K562 (cell line): ENCODE measurements around the gene SRGAP3. TPM values are rescaled to one million over a fixed set of nuclear protein-coding genes. Genes with fewer than 3 reads are reported as not detected.

Experiments used
- ATAC-seq: fragments of 200-7000 bp; cut with Tn5 transposase; 3 replicates; pipeline ENCODE4 v1.9.1; 2020; ENCODE audit warnings: moderate library complexity
- BruUV-seq: library from RNA; stranded (reverse); fragments of 400-500 nt; replicated peaks from 2 replicates; lab custom pipeline; 2021; lab: Mats Ljungman, UMichigan
- CTCF ChIA-PET: fragments of 300-600 bp; formaldehyde crosslinking; extraction: SDS; loops from one replicate; lab custom pipeline; 2021; ENCODE audit warnings: low intra/inter-chr PET ratio; lab: Yijun Ruan, JAX
- POLR2A ChIA-PET: fragments of 300-600, 350-650 bp; sonication (Branson Sonifier 250); formaldehyde crosslinking; extraction: SDS; loops from one replicate; lab custom pipeline; 2021; ENCODE audit warnings: antibody characterized with exemption, inconsistent platforms; lab: Yijun Ruan, JAX
- DNase-seq, 4 experiments: peaks; one replicate each; pipeline versions ENCODE4 v3.0.0 to v3.0.0-alpha.2; 2011 to 2018; ENCODE audit warnings: low spot score in 3 of 4, mixed read lengths in 3 of 4; ENCODE audit errors: extremely low read depth in 1 of 4
- FAIRE-seq: peaks from 2 replicates; lab custom pipeline; 2011; peaks lifted over from hg19 to GRCh38; lab: Jason Lieb, UNC
- H2AFZ ChIP-seq: 2 replicates; pipeline ENCODE4 v1.6.0; 2011; ENCODE audit warnings: low read depth, low read length, control low read depth, inconsistent platforms
- H3K27ac ChIP-seq: fragments of 200-600 bp; 3 replicates; pipeline ENCODE4 v1.8.0; 2011; ENCODE audit warnings: low read depth, mild to moderate bottlenecking, control low read depth, inconsistent platforms, low read length, moderate library complexity, mixed read lengths; ENCODE audit errors: extremely low read depth
- H3K27me3 ChIP-seq, 2 experiments: fragments of 300-600 bp in 1 of 2; 2 replicates in 1 of 2; 3 replicates in 1 of 2; pipeline versions ENCODE4 v1.6.0 to v1.8.0; 2011; ENCODE audit warnings: inconsistent platforms in 2 of 2, low read length in 2 of 2, mild to moderate bottlenecking in 1 of 2, mixed read lengths in 1 of 2, moderate library complexity in 1 of 2; ENCODE audit not compliant: control insufficient read depth in 2 of 2, insufficient read depth in 2 of 2
- H3K36me3 ChIP-seq: fragments of 300-600 bp; 3 replicates; pipeline ENCODE4 v1.8.0; 2011; ENCODE audit warnings: mild to moderate bottlenecking, low read length, inconsistent platforms; ENCODE audit not compliant: control insufficient read depth, insufficient read depth
- H3K4me1 ChIP-seq, 2 experiments: fragments of 200-600 bp in 1 of 2; replicated peaks in 1 of 2; 2 replicates in 1 of 2; 3 replicates in 1 of 2; pipeline versions ENCODE4 v1.5.1 to v1.8.0; 2011; ENCODE audit warnings: inconsistent platforms in 2 of 2, low read length in 2 of 2, mild to moderate bottlenecking in 1 of 2, mixed read lengths in 1 of 2, moderate library complexity in 1 of 2; ENCODE audit not compliant: control insufficient read depth in 2 of 2, insufficient read depth in 2 of 2
- H3K4me2 ChIP-seq: 2 replicates; pipeline ENCODE4 v1.6.1; 2011; ENCODE audit warnings: low read length, control low read depth, inconsistent platforms, mixed read lengths; ENCODE audit not compliant: insufficient read depth
- H3K4me3 ChIP-seq: fragments of 200-600 bp; sonication (generic), shearing (Covaris generic); 2 replicates; pipeline ENCODE4 v1.5.1; 2016; ENCODE audit warnings: control low read depth, inconsistent platforms
- H3K79me2 ChIP-seq: fragments of 200-600 bp; 3 replicates; pipeline ENCODE4 v1.8.0; 2011; ENCODE audit warnings: low read length, inconsistent platforms; ENCODE audit not compliant: control insufficient read depth, insufficient read depth
- H3K9ac ChIP-seq, 2 experiments: 2 replicates each; pipeline versions ENCODE4 v1.6.0 to v1.6.1; 2011; ENCODE audit warnings: low read depth in 2 of 2, low read length in 2 of 2, control low read depth in 1 of 2, inconsistent platforms in 1 of 2, mild to moderate bottlenecking in 1 of 2, mixed read lengths in 1 of 2; ENCODE audit not compliant: insufficient read depth in 1 of 2
- H3K9me1 ChIP-seq: one replicate; pipeline ENCODE4 v1.6.0; 2011; ENCODE audit warnings: inconsistent platforms, mild to moderate bottlenecking, low read length, moderate library complexity; ENCODE audit not compliant: control insufficient read depth, insufficient read depth
- H3K9me3 ChIP-seq: replicated peaks from 2 replicates; pipeline ENCODE4 v1.5.1; 2011; ENCODE audit warnings: low read depth, low read length, inconsistent platforms; ENCODE audit not compliant: control insufficient read depth, insufficient read depth
- H4K20me1 ChIP-seq: replicated peaks from 2 replicates; pipeline ENCODE4 v1.6.1; 2011; ENCODE audit warnings: low read length, inconsistent platforms, mixed read lengths; ENCODE audit not compliant: control insufficient read depth, insufficient read depth
- ARNT ChIP-seq, 2 experiments: fragments of 450-650 bp; IDR thresholded peaks; 2 replicates each; pipeline ENCODE4 v1.6.1; 2016; ENCODE audit warnings: mild to moderate bottlenecking in 1 of 2
- CEBPG ChIP-seq, 3 experiments: fragments of 200-800 bp in 1 of 3; sonication (Bioruptor generic) in 1 of 3; sonication (generic) in 1 of 3; formaldehyde crosslinking in 1 of 3; IDR thresholded peaks in 2 of 3; conservative IDR thresholded peaks in 1 of 3; 2 replicates each; pipeline versions ENCODE4 v1.6.1 to v1.8.0; 2016 to 2022; ENCODE audit warnings: missing compliant biosample characterization in 2 of 3, missing genetic modification characterization in 2 of 3, mild to moderate bottlenecking in 1 of 3, missing genetic modification reagents in 1 of 3
- CTBP1 ChIP-seq: fragments of 450-650 bp; IDR thresholded peaks from 2 replicates; pipeline ENCODE4 v1.6.1; 2016; ENCODE audit warnings: borderline replicate concordance
- KDM5B ChIP-seq: fragments of 200-600 bp; sonication (generic); IDR thresholded peaks from 2 replicates; pipeline ENCODE4 v1.6.1; 2012; ENCODE audit warnings: low read depth, mild to moderate bottlenecking, moderate library complexity, low read length, control low read depth, inconsistent platforms; ENCODE audit not compliant: insufficient replicate concordance
- PPARD ChIP-seq: fragments of 250-450 bp; sonication (Bioruptor Pico); IDR thresholded peaks from 2 replicates; pipeline ENCODE4 v1.8.0; 2022; ENCODE audit warnings: inconsistent platforms, mild to moderate bottlenecking, moderate library complexity
- PRPF4 ChIP-seq: fragments of 200-400 bp; formaldehyde crosslinking; IDR thresholded peaks from one replicate; pipeline ENCODE4 v1.6.1; 2017; ENCODE audit warnings: low read length, low read depth, mild to moderate bottlenecking; ENCODE audit not compliant: insufficient read depth, poor library complexity, severe bottlenecking
- SETDB1 ChIP-seq: IDR thresholded peaks from one replicate; pipeline ENCODE4 v1.6.1; 2012; ENCODE audit warnings: low read length, control low read depth, inconsistent platforms
- ZFP30 ChIP-seq: fragments of 250-450 bp; sonication (Bioruptor Pico); IDR thresholded peaks from 2 replicates; pipeline ENCODE4 v1.8.0; 2022; ENCODE audit warnings: moderate library complexity, mild to moderate bottlenecking, inconsistent platforms, borderline replicate concordance
- ZNF3 ChIP-seq: fragments of 250-450 bp; sonication (Bioruptor Pico); IDR thresholded peaks from 2 replicates; pipeline ENCODE4 v1.5.0; 2021; ENCODE audit warnings: mild to moderate bottlenecking, moderate library complexity
- WGBS: fragments of 100-300 bp; shearing (Covaris generic); methylation state at CpG from one replicate; pipeline ENCODE4 v1.1.6; 2016; ENCODE audit warnings: low coverage, mixed read lengths; ENCODE audit not compliant: insufficient coverage; ENCODE audit errors: missing lambda C conversion rate; 5-methylcytosine and 5-hydroxymethylcytosine counted together
- in situ Hi-C: fragments of 300-500 bp; cut with MboI; formaldehyde crosslinking; loops from 4 replicates; pipeline ENCODE4 v1.15.0; 2018; ENCODE audit warnings: inconsistent platforms, mixed read lengths
- intact Hi-C: fragments of 100-400 bp; cut with micrococcal nuclease; formaldehyde crosslinking; loops from 2 replicates; pipeline ENCODE4 v1.14.2; 2022
- polyA plus RNA-seq, 8 experiments: library from polyadenylated mRNA; depleted of rRNA in 4 of 8; stranded (reverse) in 5 of 8; unstranded in 3 of 8; fragments of >200 nt; fragmentation: Nextera tagmentation in 2 of 8; fragmentation: Illumina TruSeq in 1 of 8; extraction: Ambion mirVana in 2 of 8; extraction: Trizol in 1 of 8; gene quantifications; 2 replicates each; pipeline versions ENCODE4 v1.2.1 to v1.2.3, GENCODE V29; 2011 to 2014; ENCODE audit warnings: inconsistent platforms in 1 of 8, missing spikeins in 1 of 8
- total RNA-seq, 7 experiments: library from RNA; depleted of rRNA in 6 of 7; stranded (reverse); fragments of >200 nt in 6 of 7; fragmentation: Illumina TruSeq in 2 of 7; extraction: Trizol in 2 of 7; gene quantifications; 2 replicates each; pipeline versions ENCODE4 v1.2.1 to v1.2.3, GENCODE V29; 2011 to 2021; ENCODE audit warnings: low replicate concordance in 1 of 7
- TF ChIP-seq, protein P1 (sequence below): fragments of 250-450 bp; sonication (Bioruptor Pico); IDR thresholded peaks from 2 replicates; pipeline ENCODE4 v1.8.0; 2022; ENCODE audit warnings: inconsistent platforms, mild to moderate bottlenecking, moderate library complexity, borderline replicate concordance

SRGAP3 gene
- total and polyA plus RNA-seq, 9 of the 15 experiments (the other 6 are each of a cell fraction or from before 2014, with no cell fraction given) = 0.11 to 0.85 (median 0.35) TPM; not detected in 2

DNA sequence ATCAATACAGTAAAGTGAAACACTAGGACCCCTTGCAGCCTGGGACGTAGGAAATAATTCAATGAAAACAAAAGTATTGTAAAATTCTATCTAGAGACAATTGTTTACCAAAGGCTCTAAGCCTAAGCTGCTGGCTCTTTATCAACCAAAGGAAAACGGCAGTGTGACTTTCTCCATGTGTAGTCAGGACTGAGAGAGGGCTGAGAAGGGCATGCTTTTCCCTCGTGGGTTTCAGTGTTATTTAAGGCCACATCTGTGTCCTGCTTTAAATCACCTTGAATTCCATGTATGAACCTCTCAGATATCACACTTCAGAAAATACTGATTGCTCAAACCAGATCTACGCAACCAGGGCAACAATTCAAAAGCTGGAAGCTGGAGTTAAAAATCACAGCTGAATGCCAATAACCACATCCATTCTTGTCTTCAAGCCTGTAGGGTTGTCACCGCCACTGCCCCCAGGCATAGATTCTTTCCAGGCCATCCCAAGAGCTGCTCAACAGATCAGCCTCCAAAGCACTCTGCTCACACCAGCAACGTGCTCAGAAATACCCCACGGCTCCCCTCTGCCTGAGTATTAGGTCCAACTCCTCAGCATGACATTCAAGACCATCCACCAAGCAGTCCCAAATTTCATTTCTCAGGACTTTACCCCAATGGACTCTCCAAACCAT lies 124.0 kb downstream of the SRGAP3 start:
- H3K36me3 ChIP-seq = no peaks in the 10 kb centered on the region
- TF ChIP-seq ZNF3 (CRISPR knock-in tag) (no peak), CEBPG (CRISPR knock-in tag; IDR thresholded peaks at IDR 0.05) (no peak), CEBPG (tag; conservative IDR thresholded peaks at IDR 0.05 in 1 of 2, IDR thresholded peaks at IDR 0.05 in 1 of 2) (no peak), CTBP1 (no peak), PPARD (no peak), ARNT (IDR thresholded peaks at IDR 0.05) (no peak), SETDB1 (no peak), PRPF4 (no peak), ZFP30 (CRISPR knock-in tag) (no peak), KDM5B (no peak)
- TF ChIP-seq, protein P1, sequence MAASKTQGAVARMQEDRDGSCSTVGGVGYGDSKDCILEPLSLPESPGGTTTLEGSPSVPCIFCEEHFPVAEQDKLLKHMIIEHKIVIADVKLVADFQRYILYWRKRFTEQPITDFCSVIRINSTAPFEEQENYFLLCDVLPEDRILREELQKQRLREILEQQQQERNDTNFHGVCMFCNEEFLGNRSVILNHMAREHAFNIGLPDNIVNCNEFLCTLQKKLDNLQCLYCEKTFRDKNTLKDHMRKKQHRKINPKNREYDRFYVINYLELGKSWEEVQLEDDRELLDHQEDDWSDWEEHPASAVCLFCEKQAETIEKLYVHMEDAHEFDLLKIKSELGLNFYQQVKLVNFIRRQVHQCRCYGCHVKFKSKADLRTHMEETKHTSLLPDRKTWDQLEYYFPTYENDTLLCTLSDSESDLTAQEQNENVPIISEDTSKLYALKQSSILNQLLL (CRISPR knock-in tag) = no peak
- TF ChIP-seq, all 486 proteins: peak for 0
- WGBS = 3% methylated on average over 7 of the region's 7 CpGs
- Histone ChIP-seq H3K9me3 (no peaks in the 10 kb centered on the region), H3K79me2 (no peaks in the 10 kb centered on the region), H3K9ac (no peak overlapping the region), H4K20me1 (peaks cover 7% of the 10 kb centered on the region; the same call in 1 of the 2 replicates), H3K27me3 (peaks cover 29 to 49% of the 10 kb centered on the region in 2 experiments), H3K4me3 (no peak overlapping the region), H2AFZ (no peak overlapping the region), H3K4me2 (no peak overlapping the region), H3K4me1 (no peaks in the 10 kb centered on the region), H3K9me1 (no peaks in the 10 kb centered on the region), H3K27ac (no peak overlapping the region)
- no peak for ATAC-seq
- in situ Hi-C loops (no loop called here), intact Hi-C loops (no loop called here)
- no peak for DNase-seq
- ChIA-PET POLR2A (interaction anchor here (0.5 to 1.5 kb wide), 2 partner anchors 16 to 67 kb away, joined by 3 to 4 read pairs; no protein-coding TSS in a partner anchor), CTCF (interaction anchor here (0.7 kb wide), 1 partner anchor 413 kb away, joined by 3 read pairs; no protein-coding TSS in a partner anchor)
- BruUV-seq = no TSS peak
- FAIRE-seq = no peak
